Testis (tissue), 2 donors: ENCODE data around the gene TRAPPC10.

ENCODE experiments used
- POLR2A ChIP-seq: fragments of 450-650 bp; IDR thresholded peaks from one replicate; pipeline ENCODE4 v1.6.1; 2017; ENCODE audit warnings: antibody characterized with exemption, mild to moderate bottlenecking, moderate library complexity
- TF ChIP-seq, protein P1 (sequence below), 3 experiments: fragments of 450-650 bp in 2 of 3; fragments of 200-600 bp in 1 of 3; sonication (generic) in 1 of 3; IDR thresholded peaks; one replicate each; pipeline ENCODE4 v1.5.1; 2016 to 2019; ENCODE audit warnings: antibody characterized with exemption in 3 of 3, mild to moderate bottlenecking in 2 of 3, moderate library complexity in 1 of 3

DNA sequence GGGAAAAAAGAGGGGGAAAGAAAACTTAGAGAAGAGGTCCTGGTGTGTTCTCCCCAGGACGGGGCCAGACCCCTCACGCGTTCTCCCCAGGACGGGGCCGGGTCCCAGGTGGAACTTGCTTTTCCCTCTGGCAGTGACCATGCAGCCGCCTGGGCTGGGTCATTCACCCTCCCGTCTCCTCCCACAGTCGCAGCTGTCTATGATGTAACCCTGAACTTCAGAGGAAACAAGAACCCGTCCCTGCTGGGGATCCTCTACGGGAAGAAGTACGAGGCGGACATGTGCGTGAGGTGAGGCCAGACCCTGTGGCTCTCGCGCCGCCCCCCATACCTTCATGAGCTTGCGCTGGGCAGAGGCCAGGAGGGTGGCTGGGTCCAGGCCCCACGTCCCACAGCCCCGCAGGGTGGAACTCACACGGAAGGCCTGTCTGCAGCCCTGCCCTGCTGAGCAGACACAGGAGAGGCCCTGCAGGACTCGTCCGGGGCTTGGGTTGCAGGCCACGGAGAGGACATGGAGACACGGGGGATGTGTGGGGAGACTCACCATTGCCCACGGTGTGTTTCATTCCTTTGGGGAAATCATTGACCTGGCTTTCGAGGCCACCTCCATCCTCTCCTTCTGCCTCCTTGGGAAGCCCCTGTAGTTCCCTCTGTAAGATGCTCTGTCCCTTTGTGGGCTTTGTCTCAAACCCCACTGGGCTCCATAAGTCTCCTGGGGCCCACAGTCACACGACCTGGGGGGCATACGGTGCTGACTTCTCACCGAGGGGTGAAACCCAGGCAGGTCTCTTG lies 40.7 kb upstream of the TRAPPC10 start:
- TF ChIP-seq, protein P1, sequence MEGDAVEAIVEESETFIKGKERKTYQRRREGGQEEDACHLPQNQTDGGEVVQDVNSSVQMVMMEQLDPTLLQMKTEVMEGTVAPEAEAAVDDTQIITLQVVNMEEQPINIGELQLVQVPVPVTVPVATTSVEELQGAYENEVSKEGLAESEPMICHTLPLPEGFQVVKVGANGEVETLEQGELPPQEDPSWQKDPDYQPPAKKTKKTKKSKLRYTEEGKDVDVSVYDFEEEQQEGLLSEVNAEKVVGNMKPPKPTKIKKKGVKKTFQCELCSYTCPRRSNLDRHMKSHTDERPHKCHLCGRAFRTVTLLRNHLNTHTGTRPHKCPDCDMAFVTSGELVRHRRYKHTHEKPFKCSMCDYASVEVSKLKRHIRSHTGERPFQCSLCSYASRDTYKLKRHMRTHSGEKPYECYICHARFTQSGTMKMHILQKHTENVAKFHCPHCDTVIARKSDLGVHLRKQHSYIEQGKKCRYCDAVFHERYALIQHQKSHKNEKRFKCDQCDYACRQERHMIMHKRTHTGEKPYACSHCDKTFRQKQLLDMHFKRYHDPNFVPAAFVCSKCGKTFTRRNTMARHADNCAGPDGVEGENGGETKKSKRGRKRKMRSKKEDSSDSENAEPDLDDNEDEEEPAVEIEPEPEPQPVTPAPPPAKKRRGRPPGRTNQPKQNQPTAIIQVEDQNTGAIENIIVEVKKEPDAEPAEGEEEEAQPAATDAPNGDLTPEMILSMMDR (IDR thresholded peaks at IDR 0.05): no peak
- TF ChIP-seq POLR2A: no peak
